HUES6 (cell line): ENCODE measurements around the gene KIF23.

ENCODE experiments used
- H3K27ac ChIP-seq: 2 replicates; pipeline ENCODE4 v1.7.0; 2013; ENCODE audit warnings: low read depth, mild to moderate bottlenecking, low read length, inconsistent platforms
- H3K27me3 ChIP-seq: 2 replicates; pipeline ENCODE4 v1.6.1; 2013; ENCODE audit warnings: low read length; ENCODE audit not compliant: control insufficient read depth, insufficient read depth
- H3K36me3 ChIP-seq: 2 replicates; pipeline ENCODE4 v1.6.1; 2013; ENCODE audit warnings: low read length; ENCODE audit not compliant: control insufficient read depth, insufficient read depth
- H3K4me1 ChIP-seq: 2 replicates; pipeline ENCODE4 v1.6.1; 2013; ENCODE audit warnings: low read length; ENCODE audit not compliant: control insufficient read depth, insufficient read depth
- H3K4me3 ChIP-seq: 2 replicates; pipeline ENCODE4 v1.5.1; 2013; ENCODE audit warnings: low read depth, low read length
- H3K9ac ChIP-seq: one replicate; pipeline ENCODE4 v1.6.1; 2013; ENCODE audit warnings: mild to moderate bottlenecking, low read length
- H3K9me3 ChIP-seq: 2 replicates; pipeline ENCODE4 v1.6.1; 2013; ENCODE audit warnings: low read depth, low read length; ENCODE audit not compliant: control insufficient read depth, insufficient read depth

Gene KIF23

DNA sequence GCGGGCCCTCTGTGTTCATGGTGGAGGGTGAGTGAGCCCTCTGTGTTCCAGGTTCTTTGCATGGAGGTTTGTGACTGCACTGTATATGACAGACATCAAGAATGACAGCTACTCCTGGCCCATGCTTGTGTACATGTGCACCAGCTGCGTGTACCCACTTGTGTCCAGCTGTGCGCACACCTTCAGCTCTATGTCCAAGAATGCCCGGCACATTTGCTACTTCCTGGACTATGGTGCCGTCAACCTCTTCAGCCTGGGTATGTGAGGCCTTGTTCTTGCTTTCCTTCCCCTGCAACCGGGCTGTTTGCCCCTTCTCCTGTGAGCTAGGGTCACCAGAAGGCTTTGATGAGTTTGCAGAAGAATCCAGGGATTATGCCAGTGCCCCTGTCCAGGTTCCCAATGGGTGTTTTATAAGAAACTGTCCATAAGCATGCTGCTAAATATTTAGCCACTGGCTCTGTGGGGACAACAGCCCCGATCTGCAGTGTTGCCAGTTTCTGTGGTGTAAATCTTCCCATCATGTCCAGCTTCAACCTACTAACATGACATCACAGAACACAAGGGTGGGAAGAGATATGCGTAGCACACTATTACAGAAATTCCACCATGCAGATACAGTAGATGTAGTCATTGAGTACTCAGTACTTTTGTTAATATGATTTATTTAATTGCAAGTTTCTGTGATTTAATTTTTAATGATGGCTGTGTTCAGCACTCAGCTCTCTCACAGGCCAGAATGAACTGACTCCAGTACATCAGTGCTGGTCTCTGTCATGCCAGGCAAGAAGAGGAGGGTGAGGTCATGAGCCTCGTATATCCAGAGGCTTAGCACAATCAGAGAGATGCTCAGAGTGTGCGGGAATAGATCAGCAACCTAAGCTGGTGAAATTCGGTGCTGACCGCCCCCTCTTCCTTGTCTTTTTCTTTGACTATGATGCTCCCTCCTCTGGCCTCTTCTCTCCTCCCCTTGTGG lies 29.2 kb upstream of the KIF23 start:
- Histone ChIP-seq H3K4me1 (peaks cover 11% of the 10 kb centered on the region), H3K9me3 (no peaks in the 10 kb centered on the region), H3K9ac (no peak overlapping the region), H3K36me3 (no peaks in the 10 kb centered on the region), H3K4me3 (no peak overlapping the region), H3K27ac (no peak overlapping the region), H3K27me3 (no peaks in the 10 kb centered on the region)

GRCh38 chr15:69385831-69386230 lies 28.3 kb upstream of the KIF23 start:
- Histone ChIP-seq H3K27ac (no peak overlapping the region), H3K9me3 (no peaks in the 10 kb centered on the region), H3K9ac (no peak overlapping the region), H3K36me3 (no peaks in the 10 kb centered on the region), H3K4me1 (peaks cover 7% of the 10 kb centered on the region; the same call in 1 of the 2 replicates), H3K4me3 (no peak overlapping the region), H3K27me3 (no peaks in the 10 kb centered on the region)

DNA sequence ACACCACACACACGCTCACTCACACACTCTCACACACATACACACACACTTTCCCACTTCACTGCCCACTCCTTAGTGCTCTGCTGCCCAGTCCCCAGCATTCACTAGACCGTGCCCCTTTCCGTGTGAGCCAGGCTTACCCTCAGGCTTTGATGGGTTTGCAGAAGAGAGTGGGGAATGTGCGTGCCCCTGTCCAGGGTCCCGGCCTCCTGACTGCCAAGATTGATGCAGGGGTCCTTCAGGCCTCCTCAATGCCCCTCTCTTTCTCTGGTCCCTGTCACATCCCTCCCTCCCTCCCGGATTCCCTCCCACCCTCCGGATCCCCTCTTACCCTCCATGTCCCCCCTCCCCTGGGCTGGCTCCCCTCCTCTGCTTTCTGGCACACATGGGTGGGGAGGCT lies 27.9 kb upstream of the KIF23 start:
- Histone ChIP-seq H3K4me1 (peaks cover 7% of the 10 kb centered on the region; the same call in 1 of the 2 replicates), H3K27me3 (no peaks in the 10 kb centered on the region), H3K9ac (no peak overlapping the region), H3K27ac (no peak overlapping the region), H3K36me3 (no peaks in the 10 kb centered on the region), H3K9me3 (no peaks in the 10 kb centered on the region), H3K4me3 (no peak overlapping the region)

- H3K36me3 ChIP-seq: no peaks in the 10 kb centered on the region
- H3K27ac ChIP-seq: no peak overlapping the region
- no peak overlapping the region for H3K9ac ChIP-seq
- peaks cover 11% of the 10 kb centered on the region; the same call in 1 of the 2 replicates for H3K4me1 ChIP-seq
- H3K27me3 ChIP-seq: no peaks in the 10 kb centered on the region
- H3K9me3 ChIP-seq: no peaks in the 10 kb centered on the region
- no peak overlapping the region for H3K4me3 ChIP-seq
Observed at GRCh38 chr15:69388260-69388705, 25.9 kb upstream of the KIF23 start.

GRCh38 chr15:69389426-69389825 lies 24.7 kb upstream of the KIF23 start:
- Histone ChIP-seq H3K27me3 (no peaks in the 10 kb centered on the region), H3K9me3 (no peaks in the 10 kb centered on the region), H3K27ac (no peak overlapping the region)

GRCh38 chr15:69390575-69390974 lies 23.6 kb upstream of the KIF23 start:
- Histone ChIP-seq H3K27me3 (no peaks in the 10 kb centered on the region), H3K9me3 (no peaks in the 10 kb centered on the region), H3K4me3 (no peak overlapping the region)

More at GRCh38 chr15:69389426-69389825, 24.7 kb upstream of the KIF23 start:
- no peaks in the 10 kb centered on the region for H3K36me3 ChIP-seq
- H3K4me1 ChIP-seq: peaks cover 23% of the 10 kb centered on the region
- no peak overlapping the region for H3K4me3 ChIP-seq
- no peak overlapping the region for H3K9ac ChIP-seq

GRCh38 chr15:69391046-69391757 lies 22.9 kb upstream of the KIF23 start:
- no peak overlapping the region for H3K9ac ChIP-seq
- no peak overlapping the region for H3K4me3 ChIP-seq
- peaks cover 26% of the 10 kb centered on the region for H3K4me1 ChIP-seq
- no peaks in the 10 kb centered on the region for H3K36me3 ChIP-seq
- no peaks in the 10 kb centered on the region for H3K27me3 ChIP-seq
- no peaks in the 10 kb centered on the region for H3K9me3 ChIP-seq
- no peak overlapping the region for H3K27ac ChIP-seq

More at GRCh38 chr15:69390575-69390974, 23.6 kb upstream of the KIF23 start:
- Histone ChIP-seq H3K4me1 (peaks cover 26% of the 10 kb centered on the region), H3K27ac (no peak overlapping the region), H3K9ac (no peak overlapping the region), H3K36me3 (no peaks in the 10 kb centered on the region)

GRCh38 chr15:69392352-69392751 lies 21.8 kb upstream of the KIF23 start:
- H3K27ac ChIP-seq: no peak overlapping the region

GRCh38 chr15:69393831-69394491 lies 20.2 kb upstream of the KIF23 start:
- H3K9ac ChIP-seq: no peak overlapping the region

More at GRCh38 chr15:69392352-69392751, 21.8 kb upstream of the KIF23 start:
- no peaks in the 10 kb centered on the region for H3K27me3 ChIP-seq
- H3K36me3 ChIP-seq: no peaks in the 10 kb centered on the region
- H3K9me3 ChIP-seq: no peaks in the 10 kb centered on the region
- H3K4me3 ChIP-seq: no peak overlapping the region
- no peak overlapping the region for H3K9ac ChIP-seq
- peaks cover 26% of the 10 kb centered on the region for H3K4me1 ChIP-seq

DNA sequence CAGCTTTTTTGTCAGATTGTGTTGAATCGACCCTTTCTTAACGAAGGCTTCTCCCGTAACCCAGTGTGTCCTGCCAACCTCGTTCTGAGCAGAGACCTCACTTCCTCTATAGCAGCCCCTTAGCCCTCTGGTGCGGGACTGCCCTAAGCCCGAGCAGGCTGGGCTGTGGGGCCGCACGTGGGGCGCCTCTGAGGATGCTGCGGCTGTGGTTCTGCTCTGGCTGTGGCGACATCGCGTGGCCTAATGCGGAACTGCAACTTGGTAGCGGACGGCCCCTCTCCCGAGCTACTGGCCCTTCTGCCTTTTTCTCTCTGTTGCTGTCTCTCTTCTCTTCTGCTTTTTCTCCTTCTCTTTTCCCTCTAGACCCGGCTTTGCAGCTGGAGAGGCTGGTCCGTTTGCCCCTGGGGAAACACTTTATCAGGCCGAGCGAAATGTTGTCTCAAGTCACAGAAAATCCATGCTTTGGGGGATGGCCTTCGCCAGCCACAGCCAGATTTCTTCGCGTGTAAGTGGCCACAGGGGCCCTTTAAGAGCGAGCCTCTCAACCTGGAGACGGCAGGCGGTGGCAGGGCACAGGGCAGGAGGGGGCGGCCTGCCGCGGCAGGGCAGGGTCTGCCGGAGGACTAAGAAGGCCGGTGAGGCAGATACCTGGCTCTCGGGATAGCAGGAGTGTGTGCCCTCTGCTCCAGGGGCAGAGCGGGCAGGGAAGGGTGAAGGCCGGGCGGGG lies 19.4 kb upstream of the KIF23 start:
- Histone ChIP-seq H3K27me3 (no peaks in the 10 kb centered on the region), H3K27ac (no peak overlapping the region), H3K4me1 (peaks cover 19% of the 10 kb centered on the region), H3K4me3 (no peak overlapping the region), H3K36me3 (no peaks in the 10 kb centered on the region), H3K9me3 (no peaks in the 10 kb centered on the region), H3K9ac (peak overlapping the region; percentile 26)

More at GRCh38 chr15:69393831-69394491, 20.2 kb upstream of the KIF23 start:
- H3K27ac ChIP-seq: no peak overlapping the region
- H3K27me3 ChIP-seq: no peaks in the 10 kb centered on the region
- no peak overlapping the region for H3K4me3 ChIP-seq
- H3K9me3 ChIP-seq: no peaks in the 10 kb centered on the region
- peaks cover 19% of the 10 kb centered on the region for H3K4me1 ChIP-seq
- no peaks in the 10 kb centered on the region for H3K36me3 ChIP-seq
